ENCODE data around the gene INTS4.

DNA sequence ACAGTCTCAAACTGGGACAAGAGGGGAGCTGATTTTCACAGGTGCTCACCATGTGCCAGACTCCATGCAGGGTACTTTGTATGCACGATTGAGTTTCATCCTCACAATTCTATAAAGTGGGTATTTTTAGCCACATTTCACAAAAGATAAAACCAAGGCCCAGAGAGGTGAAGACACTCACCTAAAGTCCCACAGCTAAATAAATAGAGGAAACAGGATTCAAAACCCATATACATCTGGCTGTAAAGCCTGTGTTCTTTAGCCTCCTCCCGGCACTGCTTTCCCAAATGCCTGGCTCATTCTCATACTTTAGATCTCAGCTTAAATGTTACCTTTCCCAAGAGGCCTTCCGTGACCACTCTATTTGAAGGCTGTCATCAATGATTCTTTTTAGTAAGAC is 41.8 kb upstream of the INTS4 start:
- TF ChIP-seq, protein P1, sequence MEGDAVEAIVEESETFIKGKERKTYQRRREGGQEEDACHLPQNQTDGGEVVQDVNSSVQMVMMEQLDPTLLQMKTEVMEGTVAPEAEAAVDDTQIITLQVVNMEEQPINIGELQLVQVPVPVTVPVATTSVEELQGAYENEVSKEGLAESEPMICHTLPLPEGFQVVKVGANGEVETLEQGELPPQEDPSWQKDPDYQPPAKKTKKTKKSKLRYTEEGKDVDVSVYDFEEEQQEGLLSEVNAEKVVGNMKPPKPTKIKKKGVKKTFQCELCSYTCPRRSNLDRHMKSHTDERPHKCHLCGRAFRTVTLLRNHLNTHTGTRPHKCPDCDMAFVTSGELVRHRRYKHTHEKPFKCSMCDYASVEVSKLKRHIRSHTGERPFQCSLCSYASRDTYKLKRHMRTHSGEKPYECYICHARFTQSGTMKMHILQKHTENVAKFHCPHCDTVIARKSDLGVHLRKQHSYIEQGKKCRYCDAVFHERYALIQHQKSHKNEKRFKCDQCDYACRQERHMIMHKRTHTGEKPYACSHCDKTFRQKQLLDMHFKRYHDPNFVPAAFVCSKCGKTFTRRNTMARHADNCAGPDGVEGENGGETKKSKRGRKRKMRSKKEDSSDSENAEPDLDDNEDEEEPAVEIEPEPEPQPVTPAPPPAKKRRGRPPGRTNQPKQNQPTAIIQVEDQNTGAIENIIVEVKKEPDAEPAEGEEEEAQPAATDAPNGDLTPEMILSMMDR (IDR thresholded peaks at IDR 0.05) = no peak
- no peak for TF ChIP-seq POLR2A (IDR thresholded peaks at IDR 0.05)
- TF ChIP-seq EP300 (IDR thresholded peaks at IDR 0.05) = no peak
